Stimulated activated CD8-positive, alpha-beta memory T cell treated with anti-CD3 and anti-CD28 coated beads, Interleukin-2, amount 100 ng/mL, for 48 hours (primary cell): ENCODE measurements around the gene PCDH1.

Experiments
- DNase-seq, 2 donors: peaks; one replicate each; pipeline ENCODE4 v3.0.0-alpha.2; 2020; ENCODE audit warnings: low read depth in 2 of 2

Gene PCDH1

GRCh38 chr5:141809380-141810096, 68.7 kb downstream of the PCDH1 start:
- no peak for DNase-seq

GRCh38 chr5:141808857-141809256, 69.4 kb downstream of the PCDH1 start:
- DNase-seq = no peak

GRCh38 chr5:141807732-141808131, 70.5 kb downstream of the PCDH1 start:
- DNase-seq = no peak

- no peak for DNase-seq
Measured at GRCh38 chr5:141807329-141807728, 70.9 kb downstream of the PCDH1 start.

- no peak for DNase-seq
Measured at GRCh38 chr5:141806626-141807025, 71.6 kb downstream of the PCDH1 start.

- no peak for DNase-seq
Measured at GRCh38 chr5:141805874-141806595, 72.2 kb downstream of the PCDH1 start.

GRCh38 chr5:141804475-141804874, 73.7 kb downstream of the PCDH1 start:
- no peak for DNase-seq
